H1 (cell line): ENCODE data around the gene TLR2. TPM values are rescaled to one million over a fixed set of nuclear protein-coding genes. Genes with fewer than 3 reads are reported as not detected.

Experiments
- CHD7 ChIP-seq: fragments of 300-600 bp; sonication (generic); IDR thresholded peaks from 2 replicates; pipeline ENCODE4 v1.7.1; 2012; ENCODE audit warnings: low read length, moderate library complexity, mild to moderate bottlenecking, inconsistent platforms; ENCODE audit not compliant: insufficient replicate concordance
- NANOG ChIP-seq: IDR thresholded peaks from 2 replicates; pipeline ENCODE4 v1.6.1; 2011; ENCODE audit warnings: low read length, low read depth, mild to moderate bottlenecking, inconsistent platforms; ENCODE audit not compliant: insufficient read depth, poor library complexity, severe bottlenecking
- POU5F1 ChIP-seq: IDR thresholded peaks from 2 replicates; pipeline ENCODE4 v1.6.1; 2011; ENCODE audit warnings: low read depth, mild to moderate bottlenecking, low read length, moderate library complexity
- SIN3A ChIP-seq, 2 experiments: IDR thresholded peaks in 1 of 2; conservative IDR thresholded peaks in 1 of 2; 2 replicates each; pipeline ENCODE4 v1.6.1; 2011 to 2012; ENCODE audit warnings: low read length in 2 of 2, improper control_type of control experiment in 1 of 2, low read depth in 1 of 2, mild to moderate bottlenecking in 1 of 2
- polyA plus RNA-seq, 7 experiments: library from polyadenylated mRNA; depleted of rRNA in 3 of 7; stranded (reverse) in 5 of 7; unstranded in 2 of 7; fragments of >200 nt in 5 of 7; fragments of 200-250 nt in 2 of 7; gene quantifications; 1 replicate in 5 of 7; 2 replicates in 1 of 7; 4 replicates in 1 of 7; pipeline versions ENCODE4 v1.2.1 to v1.2.3, GENCODE V29; 2011 to 2013; ENCODE audit warnings: missing spikeins in 2 of 7, mixed read lengths in 2 of 7
- total RNA-seq: library from RNA; stranded (reverse); fragmentation: NEBNext Ultra II Directional; extraction: Animal tissue kit (Norgen Biotek cat#: 25700); gene quantifications from 2 replicates; pipeline ENCODE4 v1.2.1, GENCODE V29; 2021

TLR2 gene
- total and polyA plus RNA-seq, 2 of the 8 experiments (the other 6 are each of a cell fraction or from before 2014, with no cell fraction given), result 1.3 TPM

- TF ChIP-seq CHD7 (no peak), SIN3A (conservative IDR thresholded peaks at IDR 0.05 in 1 of 2, IDR thresholded peaks at IDR 0.05 in 1 of 2; ENCODE audit: low read depth in 1 of 2, low read length in 2 of 2) (no peak), POU5F1 (no peak), NANOG (no peak)
These were observed 46.9 kb upstream of the TLR2 start (continued) for GRCh38 chr4:153637201-153637600.
